HG02798 (cell line): ENCODE data around the gene TBC1D8.
"Not testable (repeated sequence)": the region's sequence is repeated elsewhere in the genome, so short reads cannot be mapped to it uniquely, and the experiment has no call there.

ENCODE experiments used
- ATAC-seq: cut with Tn5 transposase; IDR thresholded peaks from one replicate; pipeline ENCODE4 v1.9.1; 2021; ENCODE audit warnings: mild to moderate bottlenecking; ENCODE audit not compliant: unreplicated experiment, poor library complexity

TBC1D8 gene

DNA sequence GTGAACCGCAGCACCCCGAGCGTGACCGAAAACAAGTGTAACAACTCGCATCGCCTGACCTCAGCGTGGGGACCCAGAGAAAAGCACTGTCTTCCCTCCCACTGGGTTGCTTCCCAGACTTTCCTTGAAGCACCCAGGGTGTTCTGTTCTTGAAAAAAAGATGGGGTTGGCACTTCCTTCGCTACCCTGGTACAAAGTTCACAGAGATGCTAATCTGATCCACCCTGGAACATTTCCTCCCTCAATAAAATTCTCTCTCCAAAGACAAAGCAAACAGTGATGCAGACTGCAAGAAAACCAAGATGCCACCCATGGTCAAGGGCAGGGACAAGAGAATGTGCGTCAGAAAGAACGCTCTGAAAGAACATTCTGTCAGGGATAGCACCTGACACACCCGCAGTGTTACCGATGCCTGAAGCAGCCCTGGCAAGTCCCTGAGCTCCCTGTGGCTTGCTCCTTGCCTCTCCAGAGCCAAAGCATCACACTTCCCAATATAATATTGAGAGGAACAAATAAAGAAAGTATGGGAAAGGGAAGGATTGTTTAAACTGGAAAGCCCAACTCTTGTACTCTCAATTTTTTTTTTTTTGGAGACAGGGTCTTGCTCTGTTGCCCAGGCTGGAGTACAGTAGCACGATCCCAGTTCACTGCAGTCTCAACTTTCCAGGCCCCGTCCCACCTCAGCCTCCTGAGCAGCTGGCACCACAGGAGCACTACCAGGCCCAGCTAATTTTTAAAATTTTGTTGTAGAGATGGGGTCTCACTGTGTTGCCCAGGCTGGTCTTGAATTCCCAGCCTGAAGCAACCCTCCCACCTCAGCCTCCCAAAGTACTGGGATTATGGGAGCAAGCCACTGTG is 70.7 kb downstream of the TBC1D8 start:
- no peak for ATAC-seq

- no peak for ATAC-seq
Measured at GRCh38 chr2:101076581-101076980, 74.6 kb downstream of the TBC1D8 start.

DNA sequence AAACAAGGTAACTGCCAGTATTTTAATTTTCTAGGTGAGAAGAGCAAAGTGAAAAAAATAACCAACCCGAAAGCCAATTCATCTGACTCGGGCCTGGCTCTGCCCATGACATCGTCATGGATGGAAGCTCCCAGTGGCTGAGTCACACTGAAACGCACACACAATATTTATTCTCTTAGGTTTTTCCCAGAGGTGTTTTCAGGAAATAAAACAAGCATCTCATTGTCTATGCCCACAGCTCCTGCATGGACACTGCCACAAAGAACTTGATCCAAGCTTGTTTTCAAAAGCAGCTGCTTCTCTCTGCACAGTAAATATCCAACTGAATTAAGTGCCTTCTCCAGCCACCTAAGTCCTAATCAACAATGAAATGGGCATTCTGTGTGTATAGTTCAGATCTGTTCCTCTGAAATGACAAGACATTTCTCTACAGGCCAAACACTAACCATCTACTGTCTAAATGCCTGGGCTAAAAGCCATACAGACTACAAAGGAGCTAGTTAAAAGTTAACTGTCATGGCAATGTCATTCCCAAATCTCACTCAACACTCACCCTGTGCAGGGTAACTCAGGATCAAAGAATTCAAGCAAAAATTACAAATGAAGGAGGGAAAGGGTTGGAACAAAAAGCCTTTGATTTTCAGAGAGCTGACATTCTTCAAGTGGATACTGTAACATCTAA is 86.2 kb downstream of the TBC1D8 start:
- no peak for ATAC-seq

DNA sequence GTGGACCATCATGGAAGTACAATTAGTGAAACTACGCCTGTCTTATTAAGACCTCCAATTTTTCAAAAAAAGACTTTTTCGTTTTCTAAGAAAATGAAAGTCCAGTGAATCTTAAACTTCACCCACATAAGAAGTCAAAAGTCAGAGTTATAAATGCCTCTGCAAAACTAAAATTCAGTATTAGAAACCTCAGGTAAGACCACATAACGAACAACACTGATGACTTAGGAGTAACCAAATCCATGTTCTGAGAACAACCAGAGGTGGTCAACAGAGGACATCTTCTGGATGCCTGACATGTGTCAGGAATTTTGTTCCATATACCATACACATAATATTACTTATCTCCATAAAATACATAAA is 86.7 kb downstream of the TBC1D8 start:
- ATAC-seq = no peak

DNA sequence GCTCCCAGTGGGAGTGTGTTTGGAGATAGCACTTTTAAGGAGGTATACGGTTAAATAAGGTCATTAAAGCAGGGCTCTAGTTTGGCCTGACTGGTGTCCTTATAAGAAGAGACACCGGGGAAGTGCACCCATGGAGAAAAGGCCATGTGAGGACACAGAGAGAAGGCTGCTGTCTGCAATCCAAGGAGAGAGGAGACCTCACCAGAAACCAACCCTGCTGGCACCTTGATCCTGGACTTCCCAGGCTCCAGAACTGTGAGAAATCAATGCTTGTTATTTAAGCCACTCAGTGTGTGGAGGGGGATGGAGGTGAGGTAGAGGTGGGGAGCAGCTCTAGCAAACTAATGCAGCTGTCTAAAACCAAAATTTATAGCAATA is 87.1 kb downstream of the TBC1D8 start:
- ATAC-seq = no peak

- ATAC-seq = no peak
Measured at GRCh38 chr2:101063352-101064124, 87.6 kb downstream of the TBC1D8 start.

DNA sequence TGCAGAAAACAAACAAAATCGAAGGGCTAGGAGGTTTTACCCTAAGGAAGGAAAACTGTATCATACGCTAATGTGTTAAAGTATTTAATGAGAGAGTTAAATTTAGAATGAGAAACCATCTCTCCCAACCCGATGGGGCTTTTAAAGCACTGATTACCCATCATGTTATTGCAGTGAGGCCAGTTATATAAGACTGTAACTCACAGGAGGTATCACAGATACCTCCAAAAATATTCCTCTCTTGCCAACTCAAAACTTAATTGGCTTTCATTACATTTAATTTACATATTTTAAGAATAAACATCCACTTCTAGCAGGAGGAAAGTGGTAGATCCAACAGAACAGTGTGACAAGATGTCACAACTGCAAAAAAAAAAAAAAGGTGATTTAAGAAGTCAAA is 92.8 kb downstream of the TBC1D8 start:
- no peak for ATAC-seq

DNA sequence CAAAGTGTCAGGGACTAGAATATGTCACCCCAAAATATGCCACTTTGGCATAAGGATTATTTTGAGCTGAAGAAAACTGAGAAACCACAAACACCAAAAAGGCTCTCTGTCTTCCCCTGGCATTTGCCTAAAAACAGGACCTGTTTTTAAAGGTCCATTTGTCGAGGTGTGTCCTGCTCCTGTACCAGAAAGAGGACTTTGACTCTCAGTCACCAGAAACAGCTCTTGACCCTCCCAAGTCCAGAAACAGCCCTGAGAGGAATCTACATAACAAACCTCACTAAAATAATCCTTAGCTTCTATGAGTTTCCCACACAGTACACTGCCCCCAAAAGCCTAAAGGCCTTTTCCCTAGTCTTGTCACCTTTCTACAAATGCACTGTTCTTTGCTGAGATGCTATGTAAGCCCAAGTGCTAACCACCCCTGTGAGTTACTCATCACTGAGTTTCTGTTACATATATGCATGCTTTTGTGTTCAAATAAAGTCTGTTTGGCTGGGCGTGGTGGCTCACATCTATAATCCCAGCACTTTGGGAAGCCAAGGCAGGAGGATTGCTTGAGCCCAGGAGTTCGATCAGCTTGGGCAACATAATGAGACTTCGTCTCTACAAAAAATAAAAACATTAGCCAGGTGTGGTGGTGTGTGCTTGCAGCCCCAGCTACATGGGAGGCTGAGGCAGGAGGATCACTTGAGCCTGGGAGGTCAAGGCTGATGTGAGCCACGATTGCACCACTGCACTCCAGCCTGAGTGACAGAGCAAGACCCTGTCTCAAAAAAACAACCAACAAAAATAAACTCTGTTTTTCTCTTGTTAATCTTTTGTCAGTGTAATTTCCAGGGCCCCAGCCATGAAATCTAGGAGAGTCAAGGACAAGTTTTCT is 93.9 kb downstream of the TBC1D8 start:
- ATAC-seq = no peak

DNA sequence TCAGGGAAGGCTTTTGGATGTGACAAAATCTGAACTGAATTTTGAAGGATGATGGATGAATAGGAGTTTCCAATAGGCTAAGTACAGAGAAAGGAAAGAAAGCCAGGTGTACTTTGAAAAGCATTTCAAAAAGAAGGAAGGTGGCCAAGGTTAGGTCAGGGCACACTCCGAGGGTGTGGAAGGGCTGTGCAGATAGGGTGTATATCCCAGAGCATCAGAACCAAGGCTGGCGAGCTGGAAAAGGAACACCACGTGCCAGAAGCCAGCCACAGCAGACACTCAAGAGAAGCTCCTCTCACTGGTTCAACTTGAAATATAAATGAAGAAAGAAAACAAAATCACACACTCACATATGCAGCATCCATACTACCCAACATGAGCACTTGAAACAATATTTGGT is 98.1 kb downstream of the TBC1D8 start:
- ATAC-seq = no peak

GRCh38 chr2:101052147-101052546 is 99.0 kb downstream of the TBC1D8 start:
- ATAC-seq = no peak

DNA sequence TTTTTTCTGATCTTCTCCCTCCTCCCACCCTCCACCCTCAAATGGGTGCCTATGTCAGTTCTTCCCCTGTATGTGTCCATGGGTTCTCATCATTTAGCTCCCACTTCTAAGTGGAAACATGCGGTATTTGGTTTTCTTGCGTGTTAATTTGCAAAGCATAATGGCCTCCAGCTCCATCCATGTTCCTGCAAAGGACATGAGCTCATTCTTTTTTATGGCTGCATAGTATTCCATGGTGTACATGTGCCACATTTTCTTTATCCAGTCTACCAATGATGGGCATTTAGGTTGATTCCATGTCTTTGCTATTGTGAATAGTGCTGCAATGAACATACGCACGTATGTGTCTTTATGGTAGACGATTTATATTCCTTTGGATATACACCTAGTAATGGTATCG is 100.3 kb downstream of the TBC1D8 start:
- not testable (repeated sequence) for ATAC-seq

DNA sequence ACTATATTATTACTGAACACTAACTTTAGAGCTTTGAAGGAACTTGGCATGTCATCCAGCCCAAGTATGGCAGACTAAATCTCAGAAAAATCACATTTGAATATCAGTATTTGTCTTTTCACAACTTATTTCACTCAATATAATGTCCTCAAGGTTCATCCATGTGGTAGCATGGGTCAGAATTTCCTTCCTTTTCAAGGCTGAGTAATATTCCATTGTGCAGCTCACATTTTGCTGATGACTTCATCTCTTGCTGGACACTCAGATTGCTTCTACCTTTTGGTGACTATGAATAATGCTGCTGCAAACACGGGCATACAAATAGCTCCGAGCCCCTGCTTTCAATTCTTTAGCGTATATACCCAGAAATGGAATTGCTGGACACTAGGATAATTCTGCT is 102.4 kb downstream of the TBC1D8 start:
- no peak for ATAC-seq

- ATAC-seq = no peak
Measured at GRCh38 chr2:101047774-101048173, 103.4 kb downstream of the TBC1D8 start.

- ATAC-seq = no peak
Measured at GRCh38 chr2:101047075-101047766, 104.0 kb downstream of the TBC1D8 start.

DNA sequence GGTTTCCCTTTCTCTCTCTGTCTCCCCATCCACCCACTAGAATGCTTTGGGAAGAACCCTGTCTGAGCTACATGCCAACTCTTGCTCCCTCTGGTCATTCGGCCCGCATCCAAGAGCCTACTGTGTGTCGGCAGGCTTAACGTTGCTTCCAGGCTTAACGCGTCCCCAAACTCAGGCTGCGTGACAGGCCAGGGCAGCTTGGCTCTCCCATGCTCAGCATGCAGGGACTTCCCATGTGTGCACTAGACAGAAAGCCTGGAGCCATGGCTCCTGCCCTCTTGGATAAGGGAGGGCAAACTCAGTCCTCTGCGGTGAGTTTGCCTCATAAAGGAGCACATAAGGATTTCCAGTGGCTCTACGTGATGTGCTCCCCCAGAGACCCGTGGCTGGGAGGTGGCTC is 105.9 kb downstream of the TBC1D8 start:
- ATAC-seq = no peak

GRCh38 chr2:101041413-101041812 is 109.8 kb downstream of the TBC1D8 start:
- no peak for ATAC-seq

- ATAC-seq = no peak
Measured at GRCh38 chr2:101040761-101041160, 110.4 kb downstream of the TBC1D8 start.

DNA sequence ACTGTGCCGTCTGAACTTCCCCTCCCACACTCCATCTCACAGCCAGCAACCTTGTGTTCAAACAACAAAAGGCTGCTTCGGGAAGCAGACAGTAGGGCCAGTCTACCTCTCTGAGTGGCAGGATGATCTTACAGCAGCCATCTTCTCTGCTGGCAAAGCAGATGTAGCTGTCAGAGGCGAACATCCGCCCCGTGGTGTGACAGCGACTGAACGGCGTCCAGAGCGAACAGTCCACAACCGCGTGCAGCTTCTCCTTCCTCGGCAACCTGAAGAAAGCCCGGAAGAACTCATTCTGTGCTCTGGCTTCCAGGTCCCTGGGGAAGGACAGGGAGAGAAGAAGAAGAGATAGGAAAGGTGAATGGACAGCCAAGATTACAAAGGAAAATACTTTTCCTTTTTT is 111.1 kb downstream of the TBC1D8 start:
- ATAC-seq = no peak

DNA sequence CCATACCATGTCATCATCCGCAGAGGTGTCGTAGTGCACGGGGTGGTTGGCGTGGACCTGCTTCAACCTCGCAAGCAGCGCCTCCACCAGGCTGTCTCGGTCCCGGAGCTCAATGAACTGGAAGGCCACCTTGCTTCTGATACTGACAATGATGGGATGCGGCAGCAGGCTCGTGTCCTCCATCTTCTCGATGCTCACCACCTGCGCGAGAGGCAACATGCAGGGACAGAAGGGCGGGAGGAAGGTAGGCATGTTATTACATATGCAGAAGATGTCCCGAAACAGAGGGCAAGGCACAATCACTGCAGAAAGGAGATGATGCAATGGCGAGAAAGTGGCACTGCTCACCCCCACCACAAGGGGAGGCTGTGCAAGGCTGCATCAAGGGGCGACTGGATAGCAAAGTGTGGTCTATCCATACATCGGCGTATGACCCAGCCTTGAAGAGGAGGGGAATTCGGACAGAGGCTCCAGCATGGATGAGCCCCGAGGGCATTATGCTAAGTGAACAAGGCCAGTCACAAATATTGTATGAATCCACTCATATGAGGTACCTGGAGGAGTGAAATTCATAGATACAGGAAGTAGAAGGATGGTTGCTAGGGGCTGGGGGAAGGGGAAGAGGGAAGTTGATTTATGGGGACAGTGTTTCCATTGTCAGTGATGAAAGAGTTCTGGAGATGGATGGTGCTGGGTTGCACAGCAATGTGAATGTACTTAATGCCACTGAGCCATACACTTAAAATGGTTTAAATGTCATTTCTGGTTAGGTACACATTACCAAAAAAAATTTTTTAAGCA is 112.5 kb downstream of the TBC1D8 start:
- no peak for ATAC-seq
